Dedifferentiated amniotic fluid mesenchymal stem cell (primary cell): ENCODE data around the gene SPTA1.
"Not testable (repeated sequence)": the region's sequence is repeated elsewhere in the genome, so short reads cannot be mapped to it uniquely, and the experiment has no call there.

ENCODE experiments used
- DNase-seq: peaks from one replicate; pipeline ENCODE4 v3.0.0-alpha.2; 2016; ENCODE audit errors: extremely low spot score

The SPTA1 gene

GRCh38 chr1:158686111-158687009 is at the start of gene SPTA1:
SPTA1 (minus strand) TSS chr1:158686715; CDS start chr1:158686517, 198 bp downstream.
- DNase-seq: no peak

GRCh38 chr1:158735848-158736247 is 49.3 kb upstream of the SPTA1 start:
- DNase-seq: no peak

DNA sequence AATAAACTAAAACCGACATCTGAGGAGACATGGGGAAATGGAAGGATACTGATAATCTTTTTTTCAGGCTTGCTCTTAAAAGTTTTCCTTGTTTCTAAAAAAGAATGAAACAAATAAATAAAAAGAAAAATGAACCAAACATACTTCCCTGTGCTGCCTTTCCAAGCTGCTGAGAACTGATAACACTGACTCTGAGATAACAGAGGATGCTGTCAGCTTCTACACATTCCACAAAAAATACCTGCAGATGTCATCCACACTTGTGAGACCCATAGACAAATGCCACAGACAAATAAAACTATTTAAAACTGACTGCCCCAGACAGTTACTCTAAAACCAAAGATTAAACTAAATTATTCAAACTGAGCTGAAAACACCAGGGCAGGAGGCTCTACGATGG is 46.0 kb upstream of the SPTA1 start:
- DNase-seq: no peak

DNA sequence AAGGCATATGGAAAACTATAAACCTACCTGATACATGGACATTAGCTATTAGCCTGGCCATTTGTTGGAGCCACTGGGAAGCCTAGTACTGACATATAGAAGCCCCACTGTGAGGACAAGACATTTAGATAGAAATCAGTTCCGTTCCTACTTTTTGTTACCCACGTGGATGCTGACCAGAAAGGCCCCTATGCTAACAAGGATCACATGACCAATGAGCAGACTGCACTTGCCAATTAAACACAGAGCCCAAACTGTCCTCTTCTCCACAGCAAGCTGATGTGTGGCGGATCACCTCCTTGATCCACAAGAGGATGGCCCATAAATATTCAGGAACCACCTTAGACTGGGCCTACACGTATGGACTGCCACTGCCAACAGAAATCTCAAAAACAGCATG is 45.2 kb upstream of the SPTA1 start:
- DNase-seq: no peak

DNA sequence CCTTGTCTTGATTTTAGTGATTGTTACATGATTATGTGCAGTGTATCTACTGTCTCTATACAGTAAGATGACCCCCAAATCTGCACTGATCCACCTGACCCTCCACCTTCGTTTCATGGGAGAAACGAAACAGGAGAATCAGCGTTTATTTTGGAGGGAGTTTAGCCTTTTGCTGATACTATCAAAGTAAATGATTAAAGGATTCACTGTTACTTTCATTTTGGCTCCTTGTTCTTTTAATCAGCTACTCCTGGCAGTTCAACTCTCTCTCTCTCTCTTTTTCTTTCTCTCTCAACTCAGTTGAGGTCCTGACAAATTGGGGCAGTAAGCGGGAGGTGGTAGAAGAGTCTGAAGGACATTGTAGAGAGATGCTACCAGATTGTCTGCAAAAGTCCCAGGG is 43.9 kb upstream of the SPTA1 start:
- no peak for DNase-seq

GRCh38 chr1:158728510-158729225 is 42.2 kb upstream of the SPTA1 start:
- DNase-seq: no peak

GRCh38 chr1:158724442-158724841 is 37.9 kb upstream of the SPTA1 start:
- DNase-seq: no peak

DNA sequence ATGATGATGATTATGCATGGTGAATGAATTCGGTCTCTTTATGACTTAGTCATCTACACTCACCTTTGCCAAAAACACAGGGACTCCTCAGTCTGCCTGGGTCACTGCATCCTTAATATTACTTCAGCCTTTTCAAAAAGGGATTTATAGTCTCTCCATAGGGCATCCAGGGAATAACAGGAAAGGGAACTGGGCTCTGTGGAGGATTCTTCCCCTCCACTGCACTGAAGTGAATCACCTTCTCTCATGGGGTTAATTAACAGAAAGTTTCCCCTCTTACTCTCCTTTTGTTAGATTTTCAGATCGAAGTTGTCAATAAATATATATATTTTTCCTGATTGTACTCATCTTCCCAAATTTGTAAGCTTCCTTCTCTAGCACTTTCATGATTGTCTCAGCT is 34.1 kb upstream of the SPTA1 start, which contains the start of gene OR6K3:
Gene OR6K3, minus strand, starts transcription at position 101 of the 400 bp plus-strand sequence. CDS start 2,605 bp downstream, outside the sequence.
- no peak for DNase-seq

- no peak for DNase-seq
Measured at GRCh38 chr1:158719664-158720063, 33.1 kb upstream of the SPTA1 start.

DNA sequence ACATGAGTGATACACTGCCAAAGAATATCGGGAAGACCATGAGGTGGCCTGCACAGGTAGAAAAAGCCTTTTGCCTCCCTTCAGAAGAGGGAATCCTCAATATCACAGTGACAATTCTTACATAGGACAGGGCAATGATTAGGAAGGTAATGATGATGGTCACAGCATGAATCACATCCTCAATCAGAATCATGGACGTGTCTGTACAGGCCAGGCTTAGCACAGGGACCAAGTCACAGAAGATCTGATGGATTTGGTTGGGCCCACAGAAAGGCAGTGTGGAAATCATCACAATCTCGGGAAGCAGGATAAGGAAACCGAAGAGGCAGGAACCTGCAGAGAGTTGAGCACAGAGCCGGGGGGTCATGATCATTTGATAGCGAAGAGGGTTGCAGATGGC is 30.8 kb upstream of the SPTA1 start:
- no peak for DNase-seq

DNA sequence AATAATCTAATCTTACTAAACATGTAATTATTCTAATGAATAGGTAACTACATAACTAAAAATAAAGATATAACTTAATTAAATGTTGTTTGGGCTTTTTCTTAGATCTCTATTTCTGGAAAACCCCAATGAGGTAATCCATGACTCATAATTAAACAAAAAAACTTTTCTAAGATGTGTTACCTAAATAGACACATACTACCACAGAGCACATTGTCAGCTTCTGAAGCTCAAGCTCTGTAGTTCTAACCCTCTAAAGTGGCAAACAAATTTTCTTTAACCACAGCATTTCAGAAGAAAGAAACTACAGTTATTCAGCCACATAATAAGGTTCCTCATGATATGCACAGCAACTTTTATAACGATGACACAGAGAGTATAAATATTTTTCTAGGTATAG is 29.8 kb upstream of the SPTA1 start:
- no peak for DNase-seq

- DNase-seq: no peak
Measured at GRCh38 chr1:158714754-158715153, 28.2 kb upstream of the SPTA1 start.

- DNase-seq: no peak
Measured at GRCh38 chr1:158711098-158711497, 24.6 kb upstream of the SPTA1 start.

DNA sequence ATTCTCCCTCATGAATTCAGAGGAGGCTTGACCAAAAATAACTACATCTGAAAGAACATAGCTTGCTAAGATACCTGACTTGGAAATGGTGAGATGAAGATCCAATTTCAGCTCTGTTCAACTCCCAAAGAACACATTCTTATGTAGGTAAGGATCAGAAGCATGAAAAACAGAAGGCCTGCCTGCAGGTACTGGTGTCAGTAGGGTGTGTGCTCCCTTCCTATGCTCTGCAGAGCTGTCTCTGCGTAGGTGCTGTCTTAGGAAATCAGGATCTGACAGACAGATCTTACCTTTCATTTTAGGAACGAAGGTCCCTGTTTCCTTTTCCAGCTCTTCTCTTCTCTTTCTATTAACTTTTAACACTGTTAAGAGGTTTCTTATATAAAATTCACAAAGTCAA is 19.6 kb upstream of the SPTA1 start:
- DNase-seq: no peak

DNA sequence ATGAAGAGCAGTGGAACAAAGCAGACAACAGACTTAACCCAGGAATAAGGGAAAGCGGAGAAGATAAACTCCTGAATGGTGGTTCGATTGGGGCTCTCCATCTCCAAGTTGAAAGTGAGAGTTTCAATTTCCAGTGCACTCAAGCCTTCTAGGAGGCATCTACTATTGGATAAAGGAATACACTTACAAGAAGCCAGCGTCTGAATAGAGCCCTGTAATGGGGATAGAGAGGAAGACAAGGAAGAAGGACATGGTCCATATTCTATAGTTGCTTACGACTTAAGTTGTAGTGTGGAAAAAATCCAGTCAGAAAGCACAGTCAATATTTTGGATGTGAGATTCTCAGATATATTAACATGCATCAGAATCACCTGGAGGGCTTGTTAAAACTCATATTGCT is 14.0 kb upstream of the SPTA1 start, which contains the start of gene OR6K2:
Gene OR6K2, minus strand, starts transcription at position 101 of the 400 bp plus-strand sequence. Its CDS starts 0 bp downstream, at position 101.
- no peak for DNase-seq

- no peak for DNase-seq
Measured at GRCh38 chr1:158694596-158694995, 8.1 kb upstream of the SPTA1 start.

- no peak for DNase-seq
Measured at GRCh38 chr1:158692356-158692755, 5.8 kb upstream of the SPTA1 start.

- DNase-seq: no peak
Measured at GRCh38 chr1:158691907-158692306, 5.4 kb upstream of the SPTA1 start.

- not testable (repeated sequence) for DNase-seq
Measured at GRCh38 chr1:158691149-158691548, 4.6 kb upstream of the SPTA1 start.

DNA sequence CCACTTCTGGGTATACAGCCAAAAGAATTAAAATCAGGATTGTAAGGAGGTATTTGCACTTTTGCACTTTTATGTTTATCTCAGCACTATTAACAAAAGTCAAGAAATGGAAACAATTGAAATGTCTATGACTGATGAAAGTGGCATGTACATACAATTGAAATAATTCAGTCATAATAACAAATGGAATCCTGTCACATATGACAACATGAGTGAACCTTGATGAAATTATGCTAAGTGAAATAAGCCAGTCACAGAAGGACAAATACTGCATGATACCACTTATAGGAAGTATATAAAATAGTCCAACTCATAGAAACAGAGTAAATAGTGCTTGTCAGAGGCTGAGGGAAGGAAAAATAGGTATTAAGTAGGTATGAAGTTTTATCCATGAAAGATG is 3.4 kb upstream of the SPTA1 start:
- no peak for DNase-seq

- DNase-seq: no peak
Measured at GRCh38 chr1:158689110-158689509, 2.6 kb upstream of the SPTA1 start.

GRCh38 chr1:158688343-158688742 is 1.8 kb upstream of the SPTA1 start:
- DNase-seq: not testable (repeated sequence)

GRCh38 chr1:158687037-158687436 is 522 bp upstream of the SPTA1 start:
- no peak for DNase-seq
